RWPE1 (cell line): ENCODE data around the gene SBNO2.
A peak's percentile ranks its signal among the peaks of the same experiment; 100 is the strongest.

ENCODE experiments used
- CTCF ChIA-PET: fragments of 350-600 bp; sonication (Branson Sonifier 250); formaldehyde crosslinking; extraction: SDS; loops from one replicate; lab custom pipeline; 2021; lab: Yijun Ruan, JAX
- POLR2A ChIA-PET: fragments of 400-600 bp; formaldehyde crosslinking; extraction: SDS; loops from one replicate; lab custom pipeline; 2020; ENCODE audit warnings: antibody characterized with exemption; ENCODE audit not compliant: low non-redundant PET; lab: Yijun Ruan, JAX
- DNase-seq: peaks from one replicate; pipeline ENCODE4 v3.0.0; 2012; ENCODE audit warnings: low spot score
- H3K27ac ChIP-seq: fragments of 450-650 bp; 2 replicates; pipeline ENCODE4 v1.5.1; 2017
- TF ChIP-seq, protein P1 (sequence below): fragments of 450-650 bp; conservative IDR thresholded peaks from 2 replicates; pipeline ENCODE4 v1.5.1; 2017; ENCODE audit warnings: low read depth, mild to moderate bottlenecking

SBNO2 gene

DNA sequence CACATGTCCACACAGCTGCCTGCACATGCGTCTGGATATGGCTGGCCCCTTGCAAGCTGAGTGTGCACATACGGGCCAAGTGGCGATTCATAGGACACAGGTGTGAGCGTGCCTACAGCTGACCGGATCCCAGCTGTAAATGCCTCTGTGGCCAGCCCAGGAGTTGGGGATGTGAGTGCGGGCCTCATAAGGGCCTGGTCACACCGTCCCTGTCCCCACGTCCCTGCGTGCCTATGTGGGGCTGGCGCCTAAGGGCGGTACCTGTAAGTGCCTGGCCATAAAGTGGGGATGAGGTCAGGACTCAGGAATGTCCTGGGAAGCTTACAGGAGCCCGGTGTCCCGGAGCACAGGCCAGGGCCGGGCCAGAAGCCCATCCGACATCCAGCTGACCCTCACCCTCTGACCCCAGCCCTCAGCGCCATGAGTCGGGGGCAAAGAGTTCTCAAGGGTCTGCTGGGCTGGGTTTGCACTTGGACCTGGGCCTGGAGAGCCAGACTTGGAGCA is 108.4 kb downstream of the SBNO2 start:
- ChIA-PET POLR2A (interaction anchor here (0.6 kb wide), 1 partner anchor 40 kb away, joined by 3 read pairs; no protein-coding TSS in a partner anchor), CTCF (interaction anchor here (0.5 to 1.5 kb wide), 9 partner anchors 15 to 227 kb away, joined by 3 to 8 read pairs (median 4); partner anchors contain the start of gene STK11)

DNA sequence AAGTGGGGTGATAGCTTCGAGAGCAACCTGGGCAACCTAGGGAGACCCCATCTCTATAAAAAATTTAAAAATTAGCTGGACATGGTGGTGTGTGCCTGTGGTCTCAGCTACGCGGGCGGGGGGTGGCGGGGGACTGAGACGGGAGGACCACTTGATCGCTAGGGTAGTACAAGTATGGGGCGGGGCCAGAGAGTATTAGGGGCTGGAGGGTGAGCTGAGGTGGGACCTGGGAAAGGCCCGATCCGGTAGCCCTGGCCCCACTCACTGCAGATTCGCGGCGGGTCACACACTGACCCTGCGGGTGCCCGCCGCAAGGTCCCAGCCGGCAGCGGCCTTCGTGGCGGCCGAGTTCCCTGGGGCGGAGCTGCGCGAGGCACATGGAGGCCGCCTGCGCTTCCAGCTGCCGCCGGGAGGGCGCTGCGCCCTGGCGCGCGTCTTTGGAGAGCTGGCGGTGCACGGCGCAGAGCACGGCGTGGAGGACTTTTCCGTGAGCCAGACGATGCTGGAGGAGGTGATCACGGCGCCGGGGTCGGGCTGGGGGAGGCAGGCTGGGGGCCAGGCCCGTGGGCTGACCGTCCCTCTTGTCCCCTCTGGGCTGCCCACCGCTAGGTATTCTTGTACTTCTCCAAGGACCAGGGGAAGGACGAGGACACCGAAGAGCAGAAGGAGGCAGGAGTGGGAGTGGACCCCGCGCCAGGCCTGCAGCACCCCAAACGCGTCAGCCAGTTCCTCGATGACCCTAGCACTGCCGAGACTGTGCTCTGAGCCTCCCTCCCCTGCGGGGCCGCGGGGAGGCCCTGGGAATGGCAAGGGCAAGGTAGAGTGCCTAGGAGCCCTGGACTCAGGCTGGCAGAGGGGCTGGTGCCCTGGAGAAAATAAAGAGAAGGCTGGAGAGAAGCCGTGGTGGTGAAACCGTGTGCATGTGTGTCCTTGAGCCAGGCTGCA is 109.1 kb downstream of the SBNO2 start:
- DNase-seq, result peak; percentile 60
- ChIA-PET CTCF (interaction anchor here (0.5 to 1.5 kb wide), 13 partner anchors 8 to 158 kb away, joined by 3 to 8 read pairs (median 3); partner anchors contain the start of gene STK11), POLR2A (interaction anchor here (0.6 kb wide), 2 partner anchors 25 to 39 kb away, joined by 3 read pairs; no protein-coding TSS in a partner anchor)
- TF ChIP-seq, protein P1, sequence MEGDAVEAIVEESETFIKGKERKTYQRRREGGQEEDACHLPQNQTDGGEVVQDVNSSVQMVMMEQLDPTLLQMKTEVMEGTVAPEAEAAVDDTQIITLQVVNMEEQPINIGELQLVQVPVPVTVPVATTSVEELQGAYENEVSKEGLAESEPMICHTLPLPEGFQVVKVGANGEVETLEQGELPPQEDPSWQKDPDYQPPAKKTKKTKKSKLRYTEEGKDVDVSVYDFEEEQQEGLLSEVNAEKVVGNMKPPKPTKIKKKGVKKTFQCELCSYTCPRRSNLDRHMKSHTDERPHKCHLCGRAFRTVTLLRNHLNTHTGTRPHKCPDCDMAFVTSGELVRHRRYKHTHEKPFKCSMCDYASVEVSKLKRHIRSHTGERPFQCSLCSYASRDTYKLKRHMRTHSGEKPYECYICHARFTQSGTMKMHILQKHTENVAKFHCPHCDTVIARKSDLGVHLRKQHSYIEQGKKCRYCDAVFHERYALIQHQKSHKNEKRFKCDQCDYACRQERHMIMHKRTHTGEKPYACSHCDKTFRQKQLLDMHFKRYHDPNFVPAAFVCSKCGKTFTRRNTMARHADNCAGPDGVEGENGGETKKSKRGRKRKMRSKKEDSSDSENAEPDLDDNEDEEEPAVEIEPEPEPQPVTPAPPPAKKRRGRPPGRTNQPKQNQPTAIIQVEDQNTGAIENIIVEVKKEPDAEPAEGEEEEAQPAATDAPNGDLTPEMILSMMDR, result peak; percentile 89
- peak overlapping the region; percentile 83 for H3K27ac ChIP-seq

More for the DNA sequence above, 108.4 kb downstream of the SBNO2 start:
- no peak for DNase-seq
- H3K27ac ChIP-seq, result peak overlapping the region; percentile 83
- TF ChIP-seq, protein P1, result no peak

DNA sequence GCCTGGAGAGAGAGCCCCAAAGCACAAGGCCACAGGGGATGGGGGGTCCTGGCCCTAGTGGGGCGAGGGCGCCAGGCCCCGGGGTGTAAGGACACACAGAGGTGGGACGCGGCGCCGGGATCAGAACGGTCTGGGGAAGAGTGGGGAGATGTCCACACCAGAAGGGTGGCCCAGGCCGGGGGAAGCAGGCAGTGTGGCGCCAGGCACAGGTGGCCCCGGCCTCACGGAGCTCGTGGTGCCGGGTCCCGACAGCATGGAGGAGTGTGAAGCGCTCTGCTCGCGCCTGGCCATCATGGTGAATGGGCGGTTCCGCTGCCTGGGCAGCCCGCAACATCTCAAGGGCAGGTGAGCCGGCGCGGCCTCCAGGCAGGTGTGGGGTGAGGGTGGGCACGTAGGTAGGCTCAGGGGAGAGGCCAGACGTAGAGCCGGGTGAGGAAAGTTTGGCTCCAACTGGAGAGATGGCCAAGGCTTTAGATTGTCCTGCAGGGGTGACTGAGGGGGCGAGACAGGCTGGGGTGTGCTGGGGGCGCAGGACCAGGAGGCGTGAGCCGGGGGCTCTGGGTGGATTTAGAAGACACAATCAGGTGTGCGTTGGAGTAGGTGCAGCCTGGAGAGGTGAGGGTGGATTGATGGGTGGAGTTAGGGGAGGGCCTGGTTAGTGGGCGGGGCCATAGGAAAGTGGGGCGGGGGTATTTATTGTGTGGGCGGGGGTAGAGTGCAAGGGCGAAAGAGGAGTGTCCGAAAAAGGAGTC is 110.0 kb downstream of the SBNO2 start:
- TF ChIP-seq, protein P1, result no peak
- DNase-seq, result no peak
- ChIA-PET CTCF (interaction anchor here (0.5 to 1.5 kb wide), 10 partner anchors 8 to 159 kb away, joined by 3 to 8 read pairs (median 3); no protein-coding TSS in a partner anchor), POLR2A (no interaction called here)
- peak overlapping the region; percentile 83 for H3K27ac ChIP-seq

DNA sequence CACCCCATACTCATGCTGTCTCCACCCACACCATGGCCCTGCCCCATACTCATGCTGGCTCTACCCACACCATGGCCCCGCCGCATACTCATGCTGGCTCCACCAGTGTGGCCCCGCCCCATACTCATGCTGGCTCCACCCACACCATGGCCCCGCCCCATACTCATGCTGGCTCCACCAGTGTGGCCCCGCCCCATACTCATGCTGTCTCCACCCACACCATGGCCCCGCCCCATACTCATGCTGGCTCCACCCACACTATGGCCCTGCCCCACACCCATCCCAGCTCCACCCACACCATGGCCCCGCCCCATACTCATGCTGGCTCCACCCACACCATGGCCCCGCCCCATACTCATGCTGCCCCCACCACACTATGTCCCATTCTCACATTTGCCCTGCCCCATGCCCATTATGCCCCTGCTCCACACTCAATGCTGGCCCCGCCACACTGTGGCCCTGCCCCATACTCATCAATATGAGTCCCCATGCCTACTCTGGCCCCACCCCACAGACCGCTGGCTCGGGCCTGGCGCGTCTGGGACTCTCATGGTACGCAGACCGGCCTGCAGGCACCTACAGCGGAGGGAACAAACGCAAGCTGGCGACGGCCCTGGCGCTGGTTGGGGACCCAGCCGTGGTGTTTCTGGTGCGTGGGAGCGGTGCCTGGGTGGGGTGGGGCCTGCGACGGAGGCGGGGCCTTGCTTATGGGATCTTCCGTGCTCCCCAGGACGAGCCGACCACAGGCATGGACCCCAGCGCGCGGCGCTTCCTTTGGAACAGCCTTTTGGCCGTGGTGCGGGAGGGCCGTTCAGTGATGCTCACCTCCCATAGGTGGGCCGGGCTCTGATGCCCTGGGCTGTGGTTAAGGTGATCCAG is 110.8 kb downstream of the SBNO2 start:
- peak; percentile 39 for DNase-seq
- TF ChIP-seq, protein P1, result no peak
- ChIA-PET CTCF (no interaction called here), POLR2A (no interaction called here)
- peak overlapping the region; percentile 83; the same call in 1 of the 2 replicates for H3K27ac ChIP-seq

DNA sequence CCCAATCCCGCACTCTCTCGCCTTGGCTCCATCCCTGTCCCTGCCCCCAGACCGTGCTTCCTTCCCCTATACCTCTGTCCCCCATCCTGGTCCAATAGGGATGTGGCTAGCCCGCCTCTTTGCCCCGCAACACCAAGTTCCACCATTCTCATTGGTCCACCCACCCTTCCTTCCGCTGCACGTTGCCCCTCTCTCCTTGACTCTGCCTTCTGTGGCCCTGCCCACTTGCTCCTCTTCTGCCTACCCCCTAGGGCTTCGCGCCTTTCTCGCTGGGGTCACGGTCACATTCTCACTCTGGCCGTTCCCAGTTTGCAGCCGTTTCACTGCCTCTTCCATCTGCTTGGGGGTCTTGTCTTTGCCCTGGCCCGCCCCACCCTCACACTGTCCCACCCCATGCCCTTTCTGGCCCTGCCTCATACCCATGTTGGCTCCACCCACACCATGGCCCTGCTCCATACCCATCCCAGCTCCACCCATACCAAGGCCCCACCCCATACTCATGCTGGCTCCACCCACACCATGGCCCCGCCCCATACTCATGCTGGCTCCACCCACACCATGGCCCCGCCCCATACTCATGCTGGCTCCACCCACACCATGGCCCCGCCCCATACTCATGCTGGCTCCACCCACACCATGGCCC is 111.6 kb downstream of the SBNO2 start:
- H3K27ac ChIP-seq, result peak overlapping the region; percentile 11; the same call in 1 of the 2 replicates
- POLR2A ChIA-PET, result interaction anchor here (0.5 kb wide), 1 partner anchor 25 kb away, joined by 3 read pairs; no protein-coding TSS in a partner anchor

More for the DNA sequence above, 111.6 kb downstream of the SBNO2 start:
- TF ChIP-seq, protein P1, result no peak
- DNase-seq, result peak; percentile 48
- CTCF ChIA-PET, result no interaction called here
